C4-2B (cell line): Measurements from ENCODE around the gene RRP12.

Source experiments
- ZFX ChIP-seq: fragments of 450-650 bp; IDR thresholded peaks from 2 replicates; pipeline ENCODE4 v1.6.1; 2017
- TF ChIP-seq, protein P1 (sequence below): fragments of 450-650 bp; conservative IDR thresholded peaks from 2 replicates; pipeline ENCODE4 v1.5.1; 2017; ENCODE audit warnings: mild to moderate bottlenecking

DNA sequence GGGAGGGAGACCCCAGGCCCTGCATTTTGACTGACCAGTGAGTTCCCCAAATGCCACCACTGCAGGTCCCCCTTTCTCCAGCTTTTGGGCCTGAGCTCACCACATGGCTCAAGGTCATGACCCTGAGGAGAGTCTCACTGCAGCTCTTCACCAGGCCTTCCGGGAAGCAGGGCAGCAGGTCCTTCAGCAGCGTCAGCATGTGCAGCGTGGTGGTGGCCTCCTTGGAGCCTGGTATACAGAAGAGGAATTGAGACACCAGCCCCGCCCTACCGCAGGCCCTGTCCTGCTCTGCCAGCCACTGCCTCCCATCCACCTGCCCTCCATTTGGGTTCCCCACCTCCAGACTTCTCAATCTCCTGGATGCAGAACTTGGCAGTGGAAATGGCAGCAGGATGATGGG lies 13.0 kb downstream of the RRP12 start:
- no peak for TF ChIP-seq ZFX
- TF ChIP-seq, protein P1, sequence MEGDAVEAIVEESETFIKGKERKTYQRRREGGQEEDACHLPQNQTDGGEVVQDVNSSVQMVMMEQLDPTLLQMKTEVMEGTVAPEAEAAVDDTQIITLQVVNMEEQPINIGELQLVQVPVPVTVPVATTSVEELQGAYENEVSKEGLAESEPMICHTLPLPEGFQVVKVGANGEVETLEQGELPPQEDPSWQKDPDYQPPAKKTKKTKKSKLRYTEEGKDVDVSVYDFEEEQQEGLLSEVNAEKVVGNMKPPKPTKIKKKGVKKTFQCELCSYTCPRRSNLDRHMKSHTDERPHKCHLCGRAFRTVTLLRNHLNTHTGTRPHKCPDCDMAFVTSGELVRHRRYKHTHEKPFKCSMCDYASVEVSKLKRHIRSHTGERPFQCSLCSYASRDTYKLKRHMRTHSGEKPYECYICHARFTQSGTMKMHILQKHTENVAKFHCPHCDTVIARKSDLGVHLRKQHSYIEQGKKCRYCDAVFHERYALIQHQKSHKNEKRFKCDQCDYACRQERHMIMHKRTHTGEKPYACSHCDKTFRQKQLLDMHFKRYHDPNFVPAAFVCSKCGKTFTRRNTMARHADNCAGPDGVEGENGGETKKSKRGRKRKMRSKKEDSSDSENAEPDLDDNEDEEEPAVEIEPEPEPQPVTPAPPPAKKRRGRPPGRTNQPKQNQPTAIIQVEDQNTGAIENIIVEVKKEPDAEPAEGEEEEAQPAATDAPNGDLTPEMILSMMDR = no peak
